ENCODE results near the gene PPFIBP2. TPM values are rescaled to one million over a fixed set of nuclear protein-coding genes. Genes with fewer than 3 reads are reported as not detected.

The PPFIBP2 gene
- 10 to 100 TPM in 2 of 4 donors, 1 to 10 TPM in 2; 7.5 to 12.5 (median 10.0) TPM for total RNA-seq

GRCh38 chr11:7513234-7514098 lies at the start of gene PPFIBP2:
Gene PPFIBP2 (plus strand): TSS chr11:7513999. CDS start chr11:7549476, 35,477 bp downstream.
- peak within 1 kb of the TSS; percentile 75 to 80 (median 76) for H3K4me3 ChIP-seq
- peak; percentile 41 to 61 (median 56) for TF ChIP-seq CTCF (IDR thresholded peaks at IDR 0.05)
- peak; percentile 46 to 64 for TF ChIP-seq POLR2AphosphoS5 (IDR thresholded peaks at IDR 0.05)
- no peak for TF ChIP-seq EP300 (IDR thresholded peaks at IDR 0.05)
- peak; percentile 56 for TF ChIP-seq POLR2A (IDR thresholded peaks at IDR 0.05; ENCODE audit: low read depth)
- peak within 1 kb of the TSS; percentile 77 to 89 (median 86) for H3K27ac ChIP-seq (replicated peaks in 1 of 4)
- peaks cover 26 to 35% (median 31%) of the 10 kb centered on the region in 4 donors for H3K4me1 ChIP-seq
- under 1% methylated on average over 42 of the region's 79 CpGs for WGBS
- no peaks in the 10 kb centered on the region for H3K9me3 ChIP-seq
- intact Hi-C loops (cut with DNase I) = no loop called here
- no peaks in the 10 kb centered on the region for H3K36me3 ChIP-seq
- DNase-seq (ENCODE audit: extremely low spot score) = peak; percentile 95
- H3K27me3 ChIP-seq = no peaks in the 10 kb centered on the region

GRCh38 chr11:7467652-7468051 lies 46.1 kb upstream of the PPFIBP2 start:
- H3K27ac ChIP-seq (replicated peaks in 1 of 4) = no peak overlapping the region
- H3K4me1 ChIP-seq = no peaks in the 10 kb centered on the region
- no peaks in the 10 kb centered on the region for H3K36me3 ChIP-seq
- DNase-seq (ENCODE audit: extremely low spot score) = no peak
- 86% methylated on average over 2 of the region's 2 CpGs for WGBS
- intact Hi-C loops (cut with DNase I) = no loop called here
- no peak overlapping the region for H3K4me3 ChIP-seq
- no peaks in the 10 kb centered on the region for H3K9me3 ChIP-seq
- TF ChIP-seq POLR2AphosphoS5 (IDR thresholded peaks at IDR 0.05) (no peak), POLR2A (IDR thresholded peaks at IDR 0.05; ENCODE audit: low read depth) (no peak), CTCF (IDR thresholded peaks at IDR 0.05) (no peak), EP300 (IDR thresholded peaks at IDR 0.05) (no peak)
- H3K27me3 ChIP-seq = no peaks in the 10 kb centered on the region

DNA sequence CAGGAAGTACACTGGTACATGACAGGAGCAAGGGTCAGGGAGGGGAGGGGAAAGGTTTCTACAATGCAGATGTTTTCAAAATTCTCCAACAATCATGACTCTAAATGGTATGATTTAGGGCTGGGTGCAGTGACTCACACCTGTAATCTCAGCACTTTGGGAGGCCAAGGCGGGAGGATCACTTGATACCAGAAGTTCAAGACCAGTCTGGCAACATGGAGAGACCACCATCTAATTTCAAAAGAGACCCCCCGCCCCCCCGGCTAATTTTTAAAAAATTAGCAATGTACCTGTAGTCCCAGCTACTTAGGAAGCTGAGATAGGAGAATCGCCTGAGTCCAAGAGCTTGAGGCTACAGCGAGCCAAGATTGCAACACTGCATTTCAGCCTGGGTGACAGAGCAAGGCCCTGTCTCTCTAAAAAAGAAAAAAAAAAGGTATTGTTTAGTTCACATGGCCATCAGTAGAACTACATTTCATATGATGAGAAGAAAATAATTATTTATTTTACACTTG lies 44.4 kb upstream of the PPFIBP2 start:
- intact Hi-C loops (cut with DNase I) = no loop called here
- 87% methylated on average over 5 of the region's 5 CpGs for WGBS
- no peaks in the 10 kb centered on the region for H3K4me1 ChIP-seq
- H3K36me3 ChIP-seq = no peaks in the 10 kb centered on the region
- H3K27ac ChIP-seq (replicated peaks in 1 of 4) = no peak overlapping the region
- TF ChIP-seq POLR2AphosphoS5 (IDR thresholded peaks at IDR 0.05) (no peak), POLR2A (IDR thresholded peaks at IDR 0.05; ENCODE audit: low read depth) (no peak), EP300 (IDR thresholded peaks at IDR 0.05) (no peak), CTCF (IDR thresholded peaks at IDR 0.05) (no peak)
- no peak for DNase-seq (ENCODE audit: extremely low spot score)
- no peak overlapping the region for H3K4me3 ChIP-seq
- no peaks in the 10 kb centered on the region for H3K27me3 ChIP-seq
- H3K9me3 ChIP-seq = no peaks in the 10 kb centered on the region

GRCh38 chr11:7471071-7471470 lies 42.7 kb upstream of the PPFIBP2 start:
- Histone ChIP-seq H3K9me3 (no peaks in the 10 kb centered on the region), H3K36me3 (no peaks in the 10 kb centered on the region), H3K27ac (replicated peaks in 1 of 4) (no peak overlapping the region), H3K4me1 (no peaks in the 10 kb centered on the region), H3K4me3 (no peak overlapping the region), H3K27me3 (no peaks in the 10 kb centered on the region)
- TF ChIP-seq CTCF (IDR thresholded peaks at IDR 0.05) = no peak
- no peak for TF ChIP-seq EP300 (IDR thresholded peaks at IDR 0.05)
- TF ChIP-seq POLR2A (IDR thresholded peaks at IDR 0.05; ENCODE audit: low read depth) = no peak
- no peak for TF ChIP-seq POLR2AphosphoS5 (IDR thresholded peaks at IDR 0.05)
- DNase-seq (ENCODE audit: extremely low spot score) = no peak
- WGBS = 90% methylated on average over 7 of the region's 7 CpGs
- intact Hi-C loops (cut with DNase I) = no loop called here

Measured in esophagus muscularis mucosa (tissue), 4 donors.